Superior temporal gyrus (tissue), 1 donor: ENCODE measurements around the gene TSGA10IP.

Source experiments
- DNase-seq: peaks from one replicate; pipeline ENCODE4 v3.0.0-alpha.2; 2016; ENCODE audit errors: extremely low spot score

Gene TSGA10IP

GRCh38 chr11:65976216-65977176, 31.2 kb downstream of the TSGA10IP start:
- DNase-seq: no peak

GRCh38 chr11:65977621-65978390, 32.5 kb downstream of the TSGA10IP start:
- no peak for DNase-seq

GRCh38 chr11:65978391-65979238, 33.3 kb downstream of the TSGA10IP start:
- DNase-seq: no peak

- no peak for DNase-seq
These were observed 34.0 kb downstream of the TSGA10IP start for GRCh38 chr11:65979261-65979759.

- no peak for DNase-seq
These were observed 35.9 kb downstream of the TSGA10IP start for GRCh38 chr11:65981101-65981740.

DNA sequence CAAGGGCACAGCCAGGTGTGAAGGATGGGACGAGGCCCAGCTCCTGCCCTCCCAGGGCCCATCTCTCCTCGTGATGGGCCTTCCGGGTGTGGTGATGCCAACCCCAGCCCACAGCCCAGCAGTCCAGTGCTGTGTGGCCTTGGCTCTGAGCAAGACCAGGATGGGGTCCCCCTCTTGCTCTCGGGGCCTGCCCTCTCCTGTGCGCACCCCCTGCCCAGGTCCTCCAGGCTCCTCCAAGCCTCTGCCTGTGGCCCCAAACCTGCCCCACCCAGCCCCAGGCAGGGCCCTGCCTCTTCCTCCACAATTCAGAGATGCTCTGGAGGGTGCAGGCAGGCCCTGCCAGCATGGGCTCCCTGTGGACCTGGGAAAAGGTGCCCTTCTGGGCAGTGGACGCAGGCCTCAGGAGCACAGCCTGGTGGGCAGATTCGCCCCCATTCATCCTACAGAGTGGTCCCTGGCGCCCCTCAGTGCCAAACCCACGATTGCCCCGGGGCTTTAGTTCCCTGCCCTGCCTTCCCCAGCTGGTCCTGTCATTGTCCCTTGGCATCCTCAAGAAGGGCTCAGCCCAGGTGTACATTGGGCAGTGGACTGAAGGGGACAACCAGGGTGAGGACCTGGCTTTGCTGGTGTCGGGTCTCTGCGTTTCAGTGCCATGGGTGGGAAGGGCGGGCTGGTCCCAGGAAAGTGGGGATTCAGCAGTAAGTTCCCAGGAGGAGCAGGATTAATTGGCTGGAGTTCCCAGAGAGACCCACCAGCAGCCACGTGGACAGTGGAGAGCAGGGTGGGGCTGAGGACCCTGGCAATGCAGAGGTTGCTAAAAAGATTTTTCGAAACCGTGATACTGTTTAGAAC, 36.9 kb downstream of the TSGA10IP start:
- no peak for DNase-seq

DNA sequence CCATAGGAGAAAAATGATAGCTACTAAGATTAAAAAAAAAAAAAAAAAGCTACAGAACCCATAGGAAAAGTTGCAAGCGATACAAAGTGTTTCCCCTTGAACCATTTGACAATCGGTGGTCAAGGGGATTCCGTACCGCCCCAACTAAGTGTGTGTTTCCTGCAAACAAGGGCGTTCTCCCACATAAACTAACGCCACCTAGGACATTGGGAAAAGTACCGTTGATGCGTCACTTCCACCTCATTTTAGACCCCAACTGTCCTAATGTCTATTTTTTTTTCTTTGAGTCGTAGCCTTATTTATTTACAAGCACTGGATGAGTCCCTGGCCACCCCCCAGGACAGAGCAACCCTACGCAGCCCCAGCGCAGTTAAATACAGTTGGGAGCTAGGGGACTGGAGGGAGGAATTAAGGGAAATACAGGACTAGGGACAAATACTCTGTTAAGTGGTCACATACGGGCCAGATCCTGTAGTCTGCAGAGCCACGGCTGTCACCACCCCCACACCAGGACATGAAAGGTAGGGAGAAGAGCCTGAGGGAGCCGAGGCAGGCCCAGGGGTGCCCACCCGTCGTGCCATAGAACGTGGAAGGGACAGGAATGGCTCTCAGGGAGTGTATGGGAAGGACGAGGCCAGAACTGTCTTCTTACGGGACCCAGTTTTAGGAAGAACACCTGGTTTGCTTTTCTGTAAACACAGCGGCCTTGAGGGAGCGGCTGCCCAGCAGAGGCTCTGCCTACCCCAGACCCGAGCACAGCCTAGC, 37.7 kb downstream of the TSGA10IP start:
- no peak for DNase-seq

DNA sequence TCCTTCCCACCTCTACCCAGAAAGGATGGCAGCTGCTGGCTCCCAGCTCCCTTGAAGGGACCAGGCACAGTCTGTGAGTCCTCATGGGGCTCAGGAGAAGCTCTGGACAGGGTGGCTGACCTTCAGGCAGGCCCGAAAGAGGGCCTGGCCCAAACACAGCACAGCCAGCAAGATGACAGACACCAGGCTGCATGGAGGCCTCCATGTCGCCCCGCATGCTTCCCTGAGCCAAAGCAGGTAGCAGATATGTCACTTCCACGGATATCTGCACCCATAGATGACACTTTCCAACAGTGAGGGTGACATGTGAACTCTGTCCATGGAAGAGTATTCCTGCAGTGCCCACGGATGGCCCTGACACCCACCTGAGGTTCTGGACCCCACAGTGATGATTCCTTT, 38.3 kb downstream of the TSGA10IP start:
- no peak for DNase-seq

- DNase-seq: no peak
These were observed 42.1 kb downstream of the TSGA10IP start for GRCh38 chr11:65987336-65987735.

DNA sequence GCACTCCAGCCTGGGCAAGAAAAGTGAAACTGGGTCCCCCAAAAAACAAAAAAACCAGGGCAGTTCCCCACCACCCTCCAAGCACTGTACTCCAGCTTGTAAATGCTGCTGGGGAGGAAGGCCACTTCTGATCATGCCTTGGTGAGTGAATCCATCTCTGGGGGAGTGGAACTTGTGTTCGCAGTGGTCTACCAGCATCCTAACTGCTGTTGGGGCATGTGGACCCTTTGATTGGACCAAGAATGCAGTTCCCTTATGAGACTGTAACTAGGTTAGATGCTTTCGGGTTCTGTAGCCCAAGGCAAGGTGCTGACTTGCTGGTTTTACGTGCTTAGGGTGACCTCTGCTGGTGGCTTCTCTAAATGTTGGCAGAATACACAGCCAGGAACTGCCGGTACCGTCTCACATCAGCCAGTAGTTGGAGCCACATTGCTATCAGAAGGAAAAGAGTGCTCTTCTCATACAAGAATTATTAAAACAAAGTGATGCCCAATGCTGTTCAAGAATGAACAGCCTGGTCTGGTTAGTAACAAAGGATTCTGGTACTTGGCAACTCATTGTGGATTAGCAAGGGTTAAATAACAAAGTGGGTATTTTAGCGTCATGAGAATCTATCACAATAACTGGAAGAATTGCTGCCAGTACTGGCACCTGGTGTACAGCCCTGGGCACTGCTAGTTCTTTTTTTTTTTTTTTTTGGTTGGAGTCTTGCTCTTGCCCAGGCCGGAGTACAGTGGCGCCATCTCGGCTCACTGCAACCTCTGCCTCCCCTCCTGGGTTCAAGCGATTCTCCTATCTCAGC, 43.7 kb downstream of the TSGA10IP start:
- peak; percentile 97 for DNase-seq

- no peak for DNase-seq
These were observed 46.8 kb downstream of the TSGA10IP start for GRCh38 chr11:65992056-65992455.

GRCh38 chr11:65997286-65997685, 52.0 kb downstream of the TSGA10IP start:
- no peak for DNase-seq

GRCh38 chr11:66001942-66002647, 56.8 kb downstream of the TSGA10IP start, which contains the start of the genes BANF1 and EIF1AD:
TSS of gene BANF1 (plus strand) at chr11:66002503. CDS start at chr11:66003251, 748 bp downstream.
TSS of gene EIF1AD (minus strand) at chr11:66002157. CDS start at chr11:66000389, 1,768 bp downstream.
- DNase-seq: peak; percentile 98

DNA sequence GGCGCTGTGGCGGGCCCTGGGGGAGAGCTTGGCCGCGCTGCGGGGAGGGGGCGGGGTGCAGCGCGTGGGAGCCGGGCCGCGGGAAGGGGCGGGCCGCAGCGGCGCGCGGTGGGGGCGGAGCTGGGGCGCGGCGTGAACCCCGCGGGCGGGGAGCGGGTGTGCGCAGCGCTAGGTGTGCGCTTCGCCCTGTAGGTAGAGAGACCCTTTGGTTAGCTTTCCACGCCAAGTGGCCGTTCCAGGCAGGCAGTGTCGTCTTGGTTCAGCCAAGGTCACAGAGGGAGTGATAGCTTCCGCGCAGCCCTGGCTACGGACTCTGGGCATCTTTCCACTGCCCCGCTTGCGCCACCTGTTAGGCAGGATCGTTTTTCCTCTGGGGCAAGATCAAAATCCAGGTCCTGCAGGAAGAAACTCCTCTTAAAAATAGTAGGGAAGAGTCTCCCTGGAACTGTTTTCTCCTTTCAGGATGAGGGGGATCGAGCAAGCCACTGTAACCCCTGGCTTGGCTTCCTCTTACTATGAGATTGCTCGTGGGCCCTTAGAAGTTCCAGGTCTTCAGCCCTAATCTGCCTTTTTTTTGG, 57.5 kb downstream of the TSGA10IP start:
- peak; percentile 55 for DNase-seq

- DNase-seq: no peak
These were observed 58.0 kb downstream of the TSGA10IP start for GRCh38 chr11:66003291-66003690.

GRCh38 chr11:66004186-66004585, 58.9 kb downstream of the TSGA10IP start:
- DNase-seq: no peak
